ENCODE data around the gene IL3RA.
A peak's percentile ranks its signal among the peaks of the same experiment; 100 is the strongest.
"Not testable (repeated sequence)": the region's sequence is repeated elsewhere in the genome, so short reads cannot be mapped to it uniquely, and the experiment has no call there.

IL3RA gene

DNA sequence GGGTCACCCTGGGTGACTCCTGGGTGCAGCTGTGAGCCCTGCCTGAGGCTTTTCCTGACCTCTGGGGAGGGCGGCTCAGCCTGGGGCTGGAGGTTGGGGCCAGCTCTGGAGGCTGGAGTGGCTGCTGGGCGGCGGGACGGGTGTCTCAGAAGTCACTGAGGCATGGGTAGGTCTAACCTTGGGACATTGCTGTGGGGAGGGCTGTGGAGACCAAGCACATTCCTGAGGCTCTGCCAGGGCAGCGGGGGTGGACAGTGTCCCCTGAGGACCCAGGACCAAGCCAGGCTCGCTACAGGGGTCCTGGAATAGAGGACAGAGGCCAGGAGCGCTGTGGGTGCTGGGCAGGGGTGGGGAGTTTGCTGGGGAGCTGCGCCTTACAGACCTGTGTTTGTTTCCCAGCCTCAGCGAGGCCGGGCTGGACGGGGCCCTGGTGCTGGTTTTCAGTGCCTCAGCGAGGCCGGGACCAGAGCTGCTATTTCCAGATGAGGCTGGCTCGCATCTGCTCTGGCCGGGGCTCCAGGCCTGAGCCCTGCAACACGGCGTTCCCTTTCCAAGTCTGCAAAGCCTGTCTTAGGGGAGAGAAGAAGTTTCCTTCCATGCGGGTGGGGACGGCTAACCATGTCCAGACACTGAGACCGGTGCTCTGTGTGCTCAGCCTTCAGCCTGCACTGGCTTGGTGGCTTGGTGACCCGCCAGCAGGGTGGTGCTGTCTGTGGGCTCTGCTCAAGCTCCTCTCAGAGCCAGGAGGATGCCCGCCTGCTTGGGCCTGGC, 58.3 kb downstream of the IL3RA start:
- Mint-ChIP-seq H3K27ac (no peak overlapping the region), H3K27me3 (ENCODE audit: low read depth) (no peaks in the 10 kb centered on the region), H3K9me3 (no peaks in the 10 kb centered on the region), H3K36me3 (ENCODE audit: low read depth) (peaks cover 25% of the 10 kb centered on the region), H3K4me1 (ENCODE audit: low read depth) (peaks cover 26% of the 10 kb centered on the region), H3K4me3 (peak overlapping the region; percentile 95)

GRCh38 chrX:1395646-1396216, 59.1 kb downstream of the IL3RA start:
- H3K27ac Mint-ChIP-seq: no peak overlapping the region
- no peaks in the 10 kb centered on the region for H3K9me3 Mint-ChIP-seq
- H3K4me3 Mint-ChIP-seq: peak overlapping the region; percentile 0
- peaks cover 22% of the 10 kb centered on the region for H3K36me3 Mint-ChIP-seq (ENCODE audit: low read depth)
- peaks cover 26% of the 10 kb centered on the region for H3K4me1 Mint-ChIP-seq (ENCODE audit: low read depth)
- no peaks in the 10 kb centered on the region for H3K27me3 Mint-ChIP-seq (ENCODE audit: low read depth)

GRCh38 chrX:1397001-1397400, 60.4 kb downstream of the IL3RA start:
- H3K27ac Mint-ChIP-seq: no peak overlapping the region
- no peak overlapping the region for H3K4me3 Mint-ChIP-seq
- peaks cover 22% of the 10 kb centered on the region for H3K4me1 Mint-ChIP-seq (ENCODE audit: low read depth)
- peaks cover 18% of the 10 kb centered on the region for H3K36me3 Mint-ChIP-seq (ENCODE audit: low read depth)
- no peaks in the 10 kb centered on the region for H3K9me3 Mint-ChIP-seq
- H3K27me3 Mint-ChIP-seq (ENCODE audit: low read depth): no peaks in the 10 kb centered on the region

- no peak overlapping the region for H3K27ac Mint-ChIP-seq
- no peaks in the 10 kb centered on the region for H3K9me3 Mint-ChIP-seq
- peaks cover 22% of the 10 kb centered on the region for H3K4me1 Mint-ChIP-seq (ENCODE audit: low read depth)
- H3K36me3 Mint-ChIP-seq (ENCODE audit: low read depth): peaks cover 18% of the 10 kb centered on the region
- no peak overlapping the region for H3K4me3 Mint-ChIP-seq
- no peaks in the 10 kb centered on the region for H3K27me3 Mint-ChIP-seq (ENCODE audit: low read depth)
Observed at GRCh38 chrX:1397441-1398270, 61.1 kb downstream of the IL3RA start.

GRCh38 chrX:1398431-1399340, 62.1 kb downstream of the IL3RA start:
- Mint-ChIP-seq H3K4me1 (ENCODE audit: low read depth) (peaks cover 19% of the 10 kb centered on the region), H3K4me3 (no peak overlapping the region), H3K9me3 (no peaks in the 10 kb centered on the region), H3K27ac (no peak overlapping the region), H3K36me3 (ENCODE audit: low read depth) (peaks cover 17% of the 10 kb centered on the region), H3K27me3 (ENCODE audit: low read depth) (no peaks in the 10 kb centered on the region)

- Mint-ChIP-seq H3K27me3 (ENCODE audit: low read depth) (no peaks in the 10 kb centered on the region), H3K4me3 (no peak overlapping the region), H3K9me3 (no peaks in the 10 kb centered on the region), H3K4me1 (ENCODE audit: low read depth) (peaks cover 9% of the 10 kb centered on the region), H3K36me3 (ENCODE audit: low read depth) (peaks cover 13% of the 10 kb centered on the region), H3K27ac (no peak overlapping the region)
Observed at GRCh38 chrX:1400049-1400448, 63.5 kb downstream of the IL3RA start.

GRCh38 chrX:1400742-1401471, 64.3 kb downstream of the IL3RA start:
- Mint-ChIP-seq H3K4me1 (ENCODE audit: low read depth) (peaks cover 2% of the 10 kb centered on the region), H3K27ac (no peak overlapping the region), H3K4me3 (no peak overlapping the region), H3K36me3 (ENCODE audit: low read depth) (peaks cover 6% of the 10 kb centered on the region), H3K27me3 (ENCODE audit: low read depth) (no peaks in the 10 kb centered on the region), H3K9me3 (no peaks in the 10 kb centered on the region)

GRCh38 chrX:1401611-1402430, 65.2 kb downstream of the IL3RA start:
- no peak overlapping the region for H3K4me3 Mint-ChIP-seq
- H3K36me3 Mint-ChIP-seq (ENCODE audit: low read depth): peaks cover 4% of the 10 kb centered on the region
- no peak overlapping the region for H3K27ac Mint-ChIP-seq
- H3K4me1 Mint-ChIP-seq (ENCODE audit: low read depth): no peaks in the 10 kb centered on the region
- H3K27me3 Mint-ChIP-seq (ENCODE audit: low read depth): no peaks in the 10 kb centered on the region
- H3K9me3 Mint-ChIP-seq: no peaks in the 10 kb centered on the region

DNA sequence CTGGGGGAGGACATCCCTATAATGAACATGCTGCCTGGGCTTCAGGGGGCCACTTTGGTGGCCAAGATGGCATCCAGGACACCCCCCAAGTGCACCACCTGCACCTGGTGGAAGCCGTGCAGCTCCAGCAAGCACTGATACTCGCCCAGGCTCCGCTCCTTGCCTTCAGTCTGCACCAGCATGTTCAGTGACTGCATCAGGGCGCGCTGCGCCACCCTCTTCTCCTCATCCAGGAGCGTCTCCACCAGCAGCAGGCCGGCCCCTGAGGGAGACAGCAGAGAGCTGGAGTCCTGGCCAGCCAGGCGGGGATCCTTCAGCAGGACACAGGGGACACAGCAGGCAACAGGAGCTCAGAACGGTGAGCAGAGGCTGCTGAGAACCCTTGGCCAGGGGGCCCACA, 66.6 kb downstream of the IL3RA start:
- H3K9me3 Mint-ChIP-seq: no peaks in the 10 kb centered on the region
- H3K4me1 Mint-ChIP-seq (ENCODE audit: low read depth): no peaks in the 10 kb centered on the region
- no peak overlapping the region for H3K4me3 Mint-ChIP-seq
- H3K27me3 Mint-ChIP-seq (ENCODE audit: low read depth): no peaks in the 10 kb centered on the region
- peaks cover 2% of the 10 kb centered on the region for H3K36me3 Mint-ChIP-seq (ENCODE audit: low read depth)
- no peak overlapping the region for H3K27ac Mint-ChIP-seq

DNA sequence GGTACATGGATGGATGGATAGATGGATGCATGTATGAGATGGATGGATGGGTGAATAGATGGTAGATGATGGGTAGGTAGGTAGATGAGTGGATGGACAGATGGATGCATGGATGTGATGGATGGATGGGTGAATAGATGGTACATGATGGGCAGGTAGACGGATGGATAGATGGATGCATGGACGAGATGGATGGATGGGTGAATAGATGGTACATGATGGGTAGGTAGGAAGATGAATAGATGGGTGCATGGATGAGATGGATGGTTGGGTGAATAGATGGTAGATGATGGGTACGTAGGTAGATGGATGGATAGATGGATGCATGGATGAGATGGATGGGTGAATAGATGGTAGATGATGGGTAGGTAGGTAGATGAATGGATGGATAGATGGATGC, 67.3 kb downstream of the IL3RA start:
- not testable (repeated sequence) for H3K4me3 Mint-ChIP-seq; H3K4me1 Mint-ChIP-seq (ENCODE audit: low read depth); H3K27ac Mint-ChIP-seq; H3K27me3 Mint-ChIP-seq (ENCODE audit: low read depth); H3K9me3 Mint-ChIP-seq; H3K36me3 Mint-ChIP-seq (ENCODE audit: low read depth)

GRCh38 chrX:1405769-1406168, 69.2 kb downstream of the IL3RA start:
- not testable (repeated sequence) for H3K4me3 Mint-ChIP-seq; H3K4me1 Mint-ChIP-seq (ENCODE audit: low read depth); H3K36me3 Mint-ChIP-seq (ENCODE audit: low read depth); H3K27me3 Mint-ChIP-seq (ENCODE audit: low read depth); H3K27ac Mint-ChIP-seq; H3K9me3 Mint-ChIP-seq

- Mint-ChIP-seq H3K27ac (no peak overlapping the region), H3K4me1 (ENCODE audit: low read depth) (no peaks in the 10 kb centered on the region), H3K4me3 (no peak overlapping the region), H3K9me3 (no peaks in the 10 kb centered on the region), H3K36me3 (ENCODE audit: low read depth) (peaks cover 4% of the 10 kb centered on the region), H3K27me3 (ENCODE audit: low read depth) (no peaks in the 10 kb centered on the region)
Observed at GRCh38 chrX:1407035-1407434, 70.5 kb downstream of the IL3RA start.

- Mint-ChIP-seq H3K27ac (no peak overlapping the region), H3K27me3 (ENCODE audit: low read depth) (no peaks in the 10 kb centered on the region), H3K9me3 (no peaks in the 10 kb centered on the region), H3K36me3 (ENCODE audit: low read depth) (peaks cover 20% of the 10 kb centered on the region), H3K4me1 (ENCODE audit: low read depth) (peaks cover 3% of the 10 kb centered on the region), H3K4me3 (no peak overlapping the region)
Observed at GRCh38 chrX:1411326-1411725, 74.7 kb downstream of the IL3RA start.
